BE2C (cell line): ENCODE data around the gene RGS5.

ENCODE experiments used
- DNase-seq: peaks from one replicate; pipeline ENCODE4 v3.0.0-alpha.2; 2020
- H3K27me3 ChIP-seq: fragments of 250-450 bp; sonication (Bioruptor Pico); 2 replicates; pipeline ENCODE4 v1.5.1; 2020; ENCODE audit warnings: mild to moderate bottlenecking
- H3K36me3 ChIP-seq: fragments of 250-450 bp; sonication (Bioruptor Pico); 2 replicates; pipeline ENCODE4 v1.5.1; 2020; ENCODE audit warnings: mild to moderate bottlenecking
- H3K4me1 ChIP-seq: fragments of 250-450 bp; sonication (Bioruptor Pico); 2 replicates; pipeline ENCODE4 v1.5.1; 2020
- H3K4me3 ChIP-seq: 2 replicates; pipeline ENCODE4 v1.5.1; 2011; ENCODE audit warnings: low read depth, low read length
- H3K9me3 ChIP-seq: fragments of 250-450 bp; sonication (Bioruptor Pico); 2 replicates; pipeline ENCODE4 v1.5.1; 2020
- TF ChIP-seq, protein P1 (sequence below): IDR thresholded peaks from 2 replicates; pipeline ENCODE4 v1.5.1; 2012; ENCODE audit warnings: mild to moderate bottlenecking, low read depth, low read length

Gene RGS5

GRCh38 chr1:163188947-163189346 is 13.8 kb downstream of the RGS5 start:
- H3K36me3 ChIP-seq, result peaks cover 86% of the 10 kb centered on the region
- H3K4me1 ChIP-seq, result peaks cover 76% of the 10 kb centered on the region
- no peaks in the 10 kb centered on the region for H3K9me3 ChIP-seq
- DNase-seq, result peak; percentile 75
- no peak overlapping the region; the same call in 1 of the 2 replicates for H3K4me3 ChIP-seq
- TF ChIP-seq, protein P1, sequence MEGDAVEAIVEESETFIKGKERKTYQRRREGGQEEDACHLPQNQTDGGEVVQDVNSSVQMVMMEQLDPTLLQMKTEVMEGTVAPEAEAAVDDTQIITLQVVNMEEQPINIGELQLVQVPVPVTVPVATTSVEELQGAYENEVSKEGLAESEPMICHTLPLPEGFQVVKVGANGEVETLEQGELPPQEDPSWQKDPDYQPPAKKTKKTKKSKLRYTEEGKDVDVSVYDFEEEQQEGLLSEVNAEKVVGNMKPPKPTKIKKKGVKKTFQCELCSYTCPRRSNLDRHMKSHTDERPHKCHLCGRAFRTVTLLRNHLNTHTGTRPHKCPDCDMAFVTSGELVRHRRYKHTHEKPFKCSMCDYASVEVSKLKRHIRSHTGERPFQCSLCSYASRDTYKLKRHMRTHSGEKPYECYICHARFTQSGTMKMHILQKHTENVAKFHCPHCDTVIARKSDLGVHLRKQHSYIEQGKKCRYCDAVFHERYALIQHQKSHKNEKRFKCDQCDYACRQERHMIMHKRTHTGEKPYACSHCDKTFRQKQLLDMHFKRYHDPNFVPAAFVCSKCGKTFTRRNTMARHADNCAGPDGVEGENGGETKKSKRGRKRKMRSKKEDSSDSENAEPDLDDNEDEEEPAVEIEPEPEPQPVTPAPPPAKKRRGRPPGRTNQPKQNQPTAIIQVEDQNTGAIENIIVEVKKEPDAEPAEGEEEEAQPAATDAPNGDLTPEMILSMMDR, result no peak
- H3K27me3 ChIP-seq, result no peaks in the 10 kb centered on the region

DNA sequence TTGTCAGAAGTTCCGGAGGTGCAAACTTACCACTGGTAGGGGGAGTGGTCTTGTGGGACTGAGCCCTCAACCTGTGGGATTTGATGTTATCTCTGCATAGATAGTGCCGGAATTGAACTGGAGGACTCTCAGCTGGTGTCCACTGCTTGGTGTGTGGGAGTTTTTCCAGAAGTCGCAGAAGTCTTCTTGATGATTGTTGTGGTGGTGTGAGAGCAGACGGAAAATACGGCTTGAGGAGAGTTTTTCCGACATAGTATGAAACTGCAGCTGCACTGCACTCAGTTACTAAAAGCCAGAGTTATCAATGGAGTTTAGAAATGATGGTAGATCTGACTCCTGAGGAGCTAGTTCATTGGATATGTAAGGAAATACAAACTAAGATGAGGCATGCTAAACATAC is 14.9 kb downstream of the RGS5 start:
- DNase-seq, result no peak
- Histone ChIP-seq H3K4me3 (peak overlapping the region; percentile 22), H3K36me3 (peaks cover 86% of the 10 kb centered on the region), H3K4me1 (peaks cover 71% of the 10 kb centered on the region), H3K27me3 (no peaks in the 10 kb centered on the region), H3K9me3 (no peaks in the 10 kb centered on the region)
- TF ChIP-seq, protein P1, result no peak

- Histone ChIP-seq H3K4me1 (peaks cover 68% of the 10 kb centered on the region), H3K4me3 (no peak overlapping the region; the same call in 1 of the 2 replicates), H3K9me3 (no peaks in the 10 kb centered on the region), H3K36me3 (peaks cover 85% of the 10 kb centered on the region), H3K27me3 (no peaks in the 10 kb centered on the region)
- TF ChIP-seq, protein P1, result no peak
- no peak for DNase-seq
Observed at GRCh38 chr1:163186862-163187261, 15.9 kb downstream of the RGS5 start.

GRCh38 chr1:163182330-163182949 is 20.3 kb downstream of the RGS5 start:
- H3K4me3 ChIP-seq, result no peak overlapping the region
- no peaks in the 10 kb centered on the region for H3K9me3 ChIP-seq
- DNase-seq, result no peak
- peaks cover 62% of the 10 kb centered on the region for H3K4me1 ChIP-seq
- peaks cover 88% of the 10 kb centered on the region for H3K36me3 ChIP-seq
- H3K27me3 ChIP-seq, result no peaks in the 10 kb centered on the region
- TF ChIP-seq, protein P1, result no peak

- DNase-seq, result no peak
- peaks cover 87% of the 10 kb centered on the region for H3K36me3 ChIP-seq
- no peaks in the 10 kb centered on the region for H3K27me3 ChIP-seq
- TF ChIP-seq, protein P1, result no peak
- no peak overlapping the region for H3K4me3 ChIP-seq
- H3K9me3 ChIP-seq, result no peaks in the 10 kb centered on the region
- H3K4me1 ChIP-seq, result peaks cover 68% of the 10 kb centered on the region
Observed at GRCh38 chr1:163178628-163179027, 24.1 kb downstream of the RGS5 start.

GRCh38 chr1:163176797-163177196 is 25.9 kb downstream of the RGS5 start:
- Histone ChIP-seq H3K4me1 (peaks cover 78% of the 10 kb centered on the region), H3K36me3 (peaks cover 89% of the 10 kb centered on the region), H3K9me3 (no peaks in the 10 kb centered on the region), H3K27me3 (no peaks in the 10 kb centered on the region), H3K4me3 (no peak overlapping the region)
- no peak for DNase-seq
- TF ChIP-seq, protein P1, result no peak
